Measurements from ENCODE around the gene KLHL29. TPM values are rescaled to one million over a fixed set of nuclear protein-coding genes. Genes with fewer than 3 reads are reported as not detected.

The KLHL29 gene
- total and polyA plus RNA-seq, 2 experiments from 2014 or later: 1.5 to 6.5 TPM

DNA sequence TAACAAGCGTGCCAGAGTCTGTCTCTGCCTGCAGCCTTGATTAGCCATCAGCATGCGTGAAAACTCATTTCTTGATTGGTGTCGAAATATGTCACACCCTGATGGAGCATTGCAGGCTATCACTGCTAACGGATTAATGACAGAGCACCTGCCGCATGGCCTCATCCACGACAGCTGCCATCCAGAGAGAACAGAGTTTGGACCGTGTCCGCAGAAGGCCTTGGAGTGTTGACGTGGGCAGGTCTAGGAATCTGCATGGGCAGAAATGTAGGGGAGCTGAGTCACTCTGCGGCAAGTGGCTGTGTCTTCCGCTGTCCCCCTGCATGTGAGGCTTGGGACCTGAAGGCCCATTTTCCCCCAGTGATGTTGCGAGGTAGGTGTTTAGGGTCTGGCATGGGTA lies 43.0 kb downstream of the KLHL29 start:
- no peak overlapping the region for H3K27ac Mint-ChIP-seq

GRCh38 chr2:23429036-23429435 lies 44.1 kb downstream of the KLHL29 start:
- H3K36me3 Mint-ChIP-seq (ENCODE audit: low read depth): no peaks in the 10 kb centered on the region
- H3K9me2 ChIP-seq (ENCODE audit: insufficient read depth): no peaks in the 10 kb centered on the region
- H3K27me3 ChIP-seq (ENCODE audit: insufficient read depth): no peaks in the 10 kb centered on the region
- H3K27ac ChIP-seq (ENCODE audit: low read depth): no peak overlapping the region
- H3K27me3 Mint-ChIP-seq (ENCODE audit: insufficient read depth, low read depth, poor library complexity): no peaks in the 10 kb centered on the region
- no peak for ATAC-seq
- no peak for DNase-seq (ENCODE audit: low spot score)
- H3K4me3 ChIP-seq: no peak overlapping the region
- H3K9me3 Mint-ChIP-seq: no peaks in the 10 kb centered on the region
- H4K20me1 ChIP-seq (replicated peaks; ENCODE audit: insufficient read depth): no peaks in the 10 kb centered on the region
- H3K4me1 Mint-ChIP-seq: peaks cover 13% of the 10 kb centered on the region
- no peaks in the 10 kb centered on the region for H3K79me2 ChIP-seq (replicated peaks; ENCODE audit: insufficient read depth)
- no peak overlapping the region for H3K4me3 Mint-ChIP-seq
- no peak overlapping the region for H3K27ac Mint-ChIP-seq
- no peak overlapping the region for H2AFZ ChIP-seq
- no peak overlapping the region for H3K4me2 ChIP-seq
- H3K36me3 ChIP-seq (ENCODE audit: insufficient read depth): no peaks in the 10 kb centered on the region
- H3K4me1 ChIP-seq (ENCODE audit: insufficient read depth): no peaks in the 10 kb centered on the region
- H3F3A ChIP-seq (replicated peaks; ENCODE audit: low read depth): no peaks in the 10 kb centered on the region
- TF ChIP-seq POLR2AphosphoS5 (IDR thresholded peaks at IDR 0.05; ENCODE audit: low read depth): no peak
- TF ChIP-seq CTCF (conservative IDR thresholded peaks at IDR 0.05; ENCODE audit: low read depth in 2 of 2): no peak
- no peak for TF ChIP-seq JUNB (IDR thresholded peaks at IDR 0.05; ENCODE audit: unreplicated experiment)
- TF ChIP-seq, protein P1, sequence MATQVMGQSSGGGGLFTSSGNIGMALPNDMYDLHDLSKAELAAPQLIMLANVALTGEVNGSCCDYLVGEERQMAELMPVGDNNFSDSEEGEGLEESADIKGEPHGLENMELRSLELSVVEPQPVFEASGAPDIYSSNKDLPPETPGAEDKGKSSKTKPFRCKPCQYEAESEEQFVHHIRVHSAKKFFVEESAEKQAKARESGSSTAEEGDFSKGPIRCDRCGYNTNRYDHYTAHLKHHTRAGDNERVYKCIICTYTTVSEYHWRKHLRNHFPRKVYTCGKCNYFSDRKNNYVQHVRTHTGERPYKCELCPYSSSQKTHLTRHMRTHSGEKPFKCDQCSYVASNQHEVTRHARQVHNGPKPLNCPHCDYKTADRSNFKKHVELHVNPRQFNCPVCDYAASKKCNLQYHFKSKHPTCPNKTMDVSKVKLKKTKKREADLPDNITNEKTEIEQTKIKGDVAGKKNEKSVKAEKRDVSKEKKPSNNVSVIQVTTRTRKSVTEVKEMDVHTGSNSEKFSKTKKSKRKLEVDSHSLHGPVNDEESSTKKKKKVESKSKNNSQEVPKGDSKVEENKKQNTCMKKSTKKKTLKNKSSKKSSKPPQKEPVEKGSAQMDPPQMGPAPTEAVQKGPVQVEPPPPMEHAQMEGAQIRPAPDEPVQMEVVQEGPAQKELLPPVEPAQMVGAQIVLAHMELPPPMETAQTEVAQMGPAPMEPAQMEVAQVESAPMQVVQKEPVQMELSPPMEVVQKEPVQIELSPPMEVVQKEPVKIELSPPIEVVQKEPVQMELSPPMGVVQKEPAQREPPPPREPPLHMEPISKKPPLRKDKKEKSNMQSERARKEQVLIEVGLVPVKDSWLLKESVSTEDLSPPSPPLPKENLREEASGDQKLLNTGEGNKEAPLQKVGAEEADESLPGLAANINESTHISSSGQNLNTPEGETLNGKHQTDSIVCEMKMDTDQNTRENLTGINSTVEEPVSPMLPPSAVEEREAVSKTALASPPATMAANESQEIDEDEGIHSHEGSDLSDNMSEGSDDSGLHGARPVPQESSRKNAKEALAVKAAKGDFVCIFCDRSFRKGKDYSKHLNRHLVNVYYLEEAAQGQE (IDR thresholded peaks at IDR 0.05; ENCODE audit: unreplicated experiment): no peak
- no peak for TF ChIP-seq ETS1 (IDR thresholded peaks at IDR 0.05)
- no peak for TF ChIP-seq ZNF331 (CRISPR knock-in tag; IDR thresholded peaks at IDR 0.05; ENCODE audit: low read depth)
- TF ChIP-seq ZNF462 (CRISPR knock-in tag; IDR thresholded peaks at IDR 0.05): no peak
- no peak for TF ChIP-seq EZH2phosphoT487 (IDR thresholded peaks at IDR 0.05; ENCODE audit: unreplicated experiment)
- no peak for TF ChIP-seq CREB1 (CRISPR knock-in tag; IDR thresholded peaks at IDR 0.05; ENCODE audit: low read depth)

More for the DNA sequence above, 43.0 kb downstream of the KLHL29 start:
- Histone ChIP-seq H3K4me1 (ENCODE audit: insufficient read depth) (no peaks in the 10 kb centered on the region), H3K4me3 (no peak overlapping the region), H3K79me2 (replicated peaks; ENCODE audit: insufficient read depth) (no peaks in the 10 kb centered on the region), H4K20me1 (replicated peaks; ENCODE audit: insufficient read depth) (no peaks in the 10 kb centered on the region), H3K27me3 (ENCODE audit: insufficient read depth) (no peaks in the 10 kb centered on the region), H3F3A (replicated peaks; ENCODE audit: low read depth) (no peaks in the 10 kb centered on the region), H3K9me2 (ENCODE audit: insufficient read depth) (no peaks in the 10 kb centered on the region), H3K36me3 (ENCODE audit: insufficient read depth) (no peaks in the 10 kb centered on the region), H2AFZ (no peak overlapping the region), H3K4me2 (no peak overlapping the region), H3K27ac (ENCODE audit: low read depth) (no peak overlapping the region)
- no peaks in the 10 kb centered on the region for H3K36me3 Mint-ChIP-seq (ENCODE audit: low read depth)
- ATAC-seq (no peak), DNase-seq (ENCODE audit: low spot score) (no peak)
- no peaks in the 10 kb centered on the region for H3K9me3 Mint-ChIP-seq
- peaks cover 21% of the 10 kb centered on the region for H3K4me1 Mint-ChIP-seq
- H3K4me3 Mint-ChIP-seq: no peak overlapping the region
- TF ChIP-seq STAT1 (IDR thresholded peaks at IDR 0.05; ENCODE audit: unreplicated experiment) (no peak), EZH2 (IDR thresholded peaks at IDR 0.05; ENCODE audit: low read depth, unreplicated experiment) (no peak), ZNF331 (CRISPR knock-in tag; IDR thresholded peaks at IDR 0.05; ENCODE audit: low read depth) (no peak), EZH2phosphoT487 (IDR thresholded peaks at IDR 0.05; ENCODE audit: unreplicated experiment) (no peak)
- no peaks in the 10 kb centered on the region for H3K27me3 Mint-ChIP-seq (ENCODE audit: insufficient read depth, low read depth, poor library complexity)
